Right lobe of liver (tissue), 6 donors: Measurements from ENCODE around the gene CA11. TPM values are rescaled to one million over a fixed set of nuclear protein-coding genes. Genes with fewer than 3 reads are reported as not detected.

Source experiments
- ATAC-seq, 4 donors: fragments of 200-7000 bp; cut with Tn5 transposase; one replicate each; pipeline ENCODE4 v1.9.1; 2020; ENCODE audit warnings: mild to moderate bottlenecking in 4 of 4, moderate library complexity in 4 of 4
- DNase-seq, 3 donors: peaks; one replicate each; pipeline ENCODE4 v3.0.0-alpha.2; 2020
- H3K27ac ChIP-seq, 3 donors: fragments of 200-600 bp; one replicate each; pipeline ENCODE4 v1.8.0; 2022
- H3K27me3 ChIP-seq, 2 donors: fragments of 200-600 bp; one replicate each; pipeline ENCODE4 v1.8.0; 2022
- H3K36me3 ChIP-seq, 4 donors: fragments of 200-600 bp; sonication (generic) in 1 of 4; one replicate each; pipeline versions ENCODE4 v1.5.1 to v1.8.0; 2017 to 2022; ENCODE audit warnings: control low read depth in 1 of 4
- H3K4me1 ChIP-seq, 4 donors: fragments of 200-600 bp; sonication (generic) in 1 of 4; one replicate each; pipeline versions ENCODE4 v1.5.1 to v1.8.0; 2017 to 2022; ENCODE audit warnings: control low read depth in 1 of 4
- H3K4me3 ChIP-seq, 3 donors: fragments of 200-600 bp; one replicate each; pipeline ENCODE4 v1.8.0; 2022
- H3K9me3 ChIP-seq, 4 donors: fragments of 200-600 bp; sonication (generic) in 1 of 4; one replicate each; pipeline versions ENCODE4 v1.5.1 to v1.8.0; 2017 to 2022; ENCODE audit warnings: control low read depth in 1 of 4
- POLR2A ChIP-seq: fragments of 450-650 bp; IDR thresholded peaks from one replicate; pipeline ENCODE4 v1.6.1; 2017; ENCODE audit warnings: antibody characterized with exemption, mild to moderate bottlenecking
- WGBS: methylation state at CpG from one replicate; pipeline ENCODE4 v1.1.6; 2018; ENCODE audit warnings: low coverage, low lambda C conversion rate; ENCODE audit not compliant: insufficient coverage; ENCODE audit errors: missing lambda C conversion rate; 5-methylcytosine and 5-hydroxymethylcytosine counted together
- intact Hi-C, 2 donors: fragments of 100-400 bp; cut with DNase I; formaldehyde crosslinking; loops; one replicate each; pipeline versions ENCODE4 v1.11.2 to v1.14.1; 2022
- total RNA-seq, 6 experiments: library from RNA; depleted of rRNA in 2 of 6; stranded (reverse); fragments of >200 nt in 2 of 6; fragmentation: NEBNext Ultra II Directional in 3 of 6; extraction: Animal tissue kit (Norgen Biotek cat#: 25700) in 3 of 6; gene quantifications; one replicate each; pipeline versions ENCODE4 v1.1.0 to v1.2.4, GENCODE V29; 2016 to 2023
- TF ChIP-seq, protein P1 (sequence below), 4 donors: fragments of 200-600 bp in 3 of 4; fragments of 450-650 bp in 1 of 4; IDR thresholded peaks; one replicate each; pipeline versions ENCODE4 v1.5.1 to v1.8.0; 2016 to 2022; ENCODE audit warnings: antibody characterized with exemption in 4 of 4, mild to moderate bottlenecking in 2 of 4
- donor health status: DM: no; HTN: yes; CAD: no.
- donor health status: DM: no; HTN: no; CAD: no.
- donor health status: DM: no; HTN: no; CAD: no.
- donor health status: DM: no; HTN: yes; CAD: no.
- donor health status: DM: no; HTN: yes; CAD: no.

Gene CA11
- total RNA-seq, 6 experiments from 2014 or later, result 0.25 to 2.0 (median 0.54) TPM

DNA sequence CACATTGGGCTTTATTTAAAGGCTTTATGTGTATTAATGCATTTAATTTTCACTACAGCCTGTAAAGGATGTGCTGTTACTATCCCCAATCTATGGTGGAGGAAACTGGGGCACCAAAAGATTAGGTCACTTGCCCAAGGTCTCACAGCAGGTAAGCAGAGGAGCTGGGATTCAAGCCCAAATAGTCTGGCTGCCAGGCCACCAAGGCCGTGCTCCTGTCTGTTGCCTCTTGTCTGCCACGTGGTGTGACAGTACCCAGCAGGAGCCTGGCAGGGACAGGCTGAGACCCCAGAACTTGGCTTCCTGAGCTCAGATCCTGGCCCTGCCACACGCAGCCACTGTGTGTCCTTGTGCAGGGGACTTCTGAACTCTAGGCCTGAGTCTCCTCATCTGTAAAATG lies 22.3 kb upstream of the CA11 start:
- peak in 1 of 4 donors; percentile 35 for ATAC-seq

DNA sequence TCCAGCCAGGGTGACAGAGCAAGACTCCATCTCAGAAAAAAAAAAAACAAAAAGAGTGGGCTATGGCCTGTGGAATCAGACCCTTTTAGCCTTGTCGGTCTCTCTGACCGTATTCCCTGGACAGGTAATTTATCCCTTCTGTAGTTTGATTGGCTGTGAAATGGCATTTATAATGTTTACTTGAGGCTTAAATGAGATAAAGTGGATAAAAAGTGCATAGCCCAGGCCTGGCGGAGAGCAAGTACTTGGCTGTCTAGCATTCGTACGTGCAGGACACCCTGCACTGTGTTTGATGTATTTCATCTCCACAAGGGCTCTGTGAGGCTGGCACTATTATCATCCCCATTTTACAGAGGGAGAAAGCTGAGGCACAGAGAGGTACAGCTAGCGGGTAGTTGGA lies 19.8 kb upstream of the CA11 start:
- Histone ChIP-seq H3K36me3 (no peaks in the 10 kb centered on the region), H3K27me3 (no peaks in the 10 kb centered on the region), H3K4me3 (no peak overlapping the region), H3K9me3 (no peaks in the 10 kb centered on the region), H3K27ac (no peak overlapping the region), H3K4me1 (no peaks in the 10 kb centered on the region)
- WGBS, result 85% methylated on average over 5 of the region's 6 CpGs
- no peak for ATAC-seq
- TF ChIP-seq, protein P1, sequence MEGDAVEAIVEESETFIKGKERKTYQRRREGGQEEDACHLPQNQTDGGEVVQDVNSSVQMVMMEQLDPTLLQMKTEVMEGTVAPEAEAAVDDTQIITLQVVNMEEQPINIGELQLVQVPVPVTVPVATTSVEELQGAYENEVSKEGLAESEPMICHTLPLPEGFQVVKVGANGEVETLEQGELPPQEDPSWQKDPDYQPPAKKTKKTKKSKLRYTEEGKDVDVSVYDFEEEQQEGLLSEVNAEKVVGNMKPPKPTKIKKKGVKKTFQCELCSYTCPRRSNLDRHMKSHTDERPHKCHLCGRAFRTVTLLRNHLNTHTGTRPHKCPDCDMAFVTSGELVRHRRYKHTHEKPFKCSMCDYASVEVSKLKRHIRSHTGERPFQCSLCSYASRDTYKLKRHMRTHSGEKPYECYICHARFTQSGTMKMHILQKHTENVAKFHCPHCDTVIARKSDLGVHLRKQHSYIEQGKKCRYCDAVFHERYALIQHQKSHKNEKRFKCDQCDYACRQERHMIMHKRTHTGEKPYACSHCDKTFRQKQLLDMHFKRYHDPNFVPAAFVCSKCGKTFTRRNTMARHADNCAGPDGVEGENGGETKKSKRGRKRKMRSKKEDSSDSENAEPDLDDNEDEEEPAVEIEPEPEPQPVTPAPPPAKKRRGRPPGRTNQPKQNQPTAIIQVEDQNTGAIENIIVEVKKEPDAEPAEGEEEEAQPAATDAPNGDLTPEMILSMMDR (IDR thresholded peaks at IDR 0.05), result no peak
- no peak for TF ChIP-seq POLR2A
- intact Hi-C loops, result no loop called here
- no peak for DNase-seq

More for the DNA sequence above, 22.3 kb upstream of the CA11 start:
- Histone ChIP-seq H3K9me3 (no peaks in the 10 kb centered on the region), H3K4me1 (no peaks in the 10 kb centered on the region), H3K4me3 (no peak overlapping the region), H3K27me3 (no peaks in the 10 kb centered on the region), H3K36me3 (no peaks in the 10 kb centered on the region), H3K27ac (no peak overlapping the region)
- intact Hi-C loops, result no loop called here
- TF ChIP-seq POLR2A, result no peak
- TF ChIP-seq, protein P1 (IDR thresholded peaks at IDR 0.05), result no peak
- DNase-seq, result no peak
- WGBS, result 51% methylated on average over 2 of the region's 3 CpGs

DNA sequence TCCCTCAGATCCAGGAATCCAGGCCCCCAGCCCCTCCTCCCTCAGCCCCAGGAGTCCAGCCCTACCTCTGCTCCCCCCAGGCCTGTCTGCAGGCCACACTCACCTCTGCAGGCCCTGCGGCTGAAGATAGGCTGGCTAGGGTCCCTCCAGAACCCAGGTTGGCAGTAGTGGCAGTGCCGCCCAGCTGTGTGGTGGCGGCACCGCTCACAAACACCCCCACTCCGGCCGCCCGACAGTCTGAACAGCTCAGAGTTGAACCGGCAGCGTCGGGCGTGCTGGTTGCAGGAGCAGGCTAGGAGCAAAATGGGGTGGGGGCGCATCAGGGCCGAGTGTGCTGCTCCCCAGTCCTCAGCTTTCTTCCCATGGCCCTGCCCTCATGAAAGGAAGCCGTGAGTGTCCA lies 18.5 kb upstream of the CA11 start:
- no peak overlapping the region for H3K27ac ChIP-seq
- H3K27me3 ChIP-seq, result no peaks in the 10 kb centered on the region
- intact Hi-C loops, result no loop called here
- DNase-seq, result no peak
- no peak overlapping the region for H3K4me3 ChIP-seq
- no peaks in the 10 kb centered on the region for H3K9me3 ChIP-seq
- TF ChIP-seq, protein P1 (IDR thresholded peaks at IDR 0.05), result no peak
- TF ChIP-seq POLR2A, result no peak
- H3K4me1 ChIP-seq, result no peaks in the 10 kb centered on the region
- no peaks in the 10 kb centered on the region for H3K36me3 ChIP-seq
- 69% methylated on average over 6 of the region's 14 CpGs for WGBS
- no peak for ATAC-seq

DNA sequence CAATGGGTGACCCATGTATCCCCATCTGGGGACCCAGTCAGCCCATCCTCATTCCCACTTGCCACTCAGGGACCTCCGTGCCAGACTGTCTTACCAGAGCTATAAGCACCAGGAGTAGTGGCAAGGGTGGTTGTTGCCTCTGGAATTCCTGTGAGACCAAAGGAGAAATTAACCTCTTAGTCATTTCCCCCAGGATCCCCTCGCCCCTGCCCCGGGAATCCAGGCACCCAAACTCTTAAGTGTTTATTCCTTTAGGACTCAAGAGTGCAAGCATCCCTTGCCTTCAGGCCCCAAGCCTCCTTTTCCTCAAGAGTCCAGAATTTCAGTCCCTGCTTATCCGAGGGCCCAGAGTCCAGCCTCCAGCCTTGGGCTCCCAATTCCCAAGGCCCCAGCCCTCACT lies 17.7 kb upstream of the CA11 start:
- intact Hi-C loops, result no loop called here
- no peak overlapping the region for H3K4me3 ChIP-seq
- 82% methylated on average over 4 of the region's 4 CpGs for WGBS
- no peaks in the 10 kb centered on the region for H3K27me3 ChIP-seq
- no peaks in the 10 kb centered on the region for H3K36me3 ChIP-seq
- no peaks in the 10 kb centered on the region for H3K9me3 ChIP-seq
- H3K27ac ChIP-seq, result no peak overlapping the region
- no peak for DNase-seq
- TF ChIP-seq POLR2A, result no peak
- TF ChIP-seq, protein P1 (IDR thresholded peaks at IDR 0.05), result no peak
- H3K4me1 ChIP-seq, result no peaks in the 10 kb centered on the region
- ATAC-seq, result no peak

DNA sequence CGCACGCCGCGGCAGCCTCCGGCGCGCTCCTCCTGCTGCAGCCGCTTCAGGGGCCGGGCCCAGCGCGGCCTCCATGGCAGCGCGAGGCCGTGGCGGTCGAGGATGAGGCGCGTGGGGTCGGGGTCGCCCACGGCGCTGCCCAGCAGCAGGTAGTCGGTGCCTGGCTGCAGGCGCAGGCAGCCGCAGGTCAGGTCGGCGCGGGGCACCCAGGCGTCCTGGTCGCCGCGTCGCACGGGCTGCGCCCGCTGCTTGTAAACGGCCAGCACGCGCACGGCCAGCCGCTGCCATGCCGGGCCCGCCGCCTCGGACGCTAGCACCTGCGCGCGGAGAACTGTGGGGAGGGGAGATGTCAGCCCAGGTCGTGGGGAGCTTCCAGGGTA lies 15.7 kb upstream of the CA11 start:
- DNase-seq (no peak), ATAC-seq (no peak)
- H3K9me3 ChIP-seq, result no peaks in the 10 kb centered on the region
- no peak overlapping the region for H3K4me3 ChIP-seq
- WGBS, result no CpG with 5 or more reads among the region's 50 CpGs
- no peaks in the 10 kb centered on the region for H3K36me3 ChIP-seq
- H3K27me3 ChIP-seq, result no peaks in the 10 kb centered on the region
- H3K27ac ChIP-seq, result no peak overlapping the region
- H3K4me1 ChIP-seq, result no peaks in the 10 kb centered on the region
- intact Hi-C loops, result no loop called here
- TF ChIP-seq POLR2A, result no peak
- TF ChIP-seq, protein P1 (IDR thresholded peaks at IDR 0.05), result no peak
